HEK293 (cell line): ENCODE data around the gene DNAJA1.

Experiments used
- FEZF1 ChIP-seq: fragments of 450-650 bp; formaldehyde crosslinking; IDR thresholded peaks from 2 replicates; pipeline ENCODE4 v1.5.1; 2016; ENCODE audit warnings: missing biosample characterization, missing genetic modification characterization
- HOXC10 ChIP-seq: sonication (generic); formaldehyde crosslinking; IDR thresholded peaks from 2 replicates; pipeline ENCODE4 v1.8.1; 2023; ENCODE audit warnings: mild to moderate bottlenecking, missing genetic modification reagents
- MZF1 ChIP-seq: fragments of 450-650 bp; formaldehyde crosslinking; IDR thresholded peaks from 2 replicates; pipeline ENCODE4 v1.5.1; 2017; ENCODE audit warnings: missing biosample characterization, missing genetic modification characterization, borderline replicate concordance
- PBX3 ChIP-seq: sonication (generic); formaldehyde crosslinking; IDR thresholded peaks from 2 replicates; pipeline ENCODE4 v1.8.1; 2022; ENCODE audit warnings: mild to moderate bottlenecking, moderate library complexity, missing genetic modification reagents
- PRDM6 ChIP-seq: fragments of 450-650 bp; formaldehyde crosslinking; IDR thresholded peaks from 2 replicates; pipeline ENCODE4 v1.5.1; 2017; ENCODE audit warnings: missing biosample characterization, missing genetic modification characterization
- REPIN1 ChIP-seq: fragments of 450-650 bp; formaldehyde crosslinking; IDR thresholded peaks from 2 replicates; pipeline ENCODE4 v1.5.1; 2017; ENCODE audit warnings: missing biosample characterization, missing genetic modification characterization, low read depth
- SCRT2 ChIP-seq: fragments of 450-650 bp; formaldehyde crosslinking; IDR thresholded peaks from 2 replicates; pipeline ENCODE4 v1.5.1; 2016; ENCODE audit warnings: missing biosample characterization, missing genetic modification characterization
- ZBTB17 ChIP-seq: fragments of 450-650 bp; formaldehyde crosslinking; IDR thresholded peaks from 2 replicates; pipeline ENCODE4 v1.5.1; 2016; ENCODE audit warnings: missing biosample characterization, missing genetic modification characterization
- ZBTB26 ChIP-seq: fragments of 450-650 bp; formaldehyde crosslinking; optimal IDR thresholded peaks from 2 replicates; pipeline ENCODE3; 2016; ENCODE audit warnings: missing biosample characterization, mild to moderate bottlenecking, missing genetic modification characterization
- ZBTB6 ChIP-seq: fragments of 450-650 bp; formaldehyde crosslinking; IDR thresholded peaks from 2 replicates; pipeline ENCODE4 v1.5.1; 2017; ENCODE audit warnings: missing biosample characterization, missing genetic modification characterization
- ZNF10 ChIP-seq: fragments of 450-650 bp; formaldehyde crosslinking; IDR thresholded peaks from 2 replicates; pipeline ENCODE4 v1.5.1; 2017; ENCODE audit warnings: missing biosample characterization, missing genetic modification characterization
- ZNF138 ChIP-seq: fragments of 450-650 bp; formaldehyde crosslinking; IDR thresholded peaks from 2 replicates; pipeline ENCODE4 v1.5.1; 2016; ENCODE audit warnings: missing biosample characterization, missing genetic modification characterization, borderline replicate concordance
- ZNF146 ChIP-seq: fragments of 450-650 bp; formaldehyde crosslinking; IDR thresholded peaks from 2 replicates; pipeline ENCODE4 v1.5.1; 2016; ENCODE audit warnings: missing biosample characterization, missing genetic modification characterization
- ZNF184 ChIP-seq: fragments of 450-650 bp; IDR thresholded peaks from 2 replicates; pipeline ENCODE4 v1.5.1; 2018; ENCODE audit warnings: missing biosample characterization, mild to moderate bottlenecking, missing genetic modification characterization
- ZNF19 ChIP-seq: fragments of 450-650 bp; formaldehyde crosslinking; IDR thresholded peaks from 2 replicates; pipeline ENCODE4; 2016; ENCODE audit warnings: missing biosample characterization, missing genetic modification characterization, low read depth
- ZNF202 ChIP-seq: fragments of 450-650 bp; formaldehyde crosslinking; IDR thresholded peaks from 2 replicates; pipeline ENCODE4 v1.5.1; 2016; ENCODE audit warnings: missing biosample characterization, missing genetic modification characterization, borderline replicate concordance
- ZNF26 ChIP-seq: fragments of 450-650 bp; formaldehyde crosslinking; IDR thresholded peaks from 2 replicates; pipeline ENCODE4 v1.5.1; 2016; ENCODE audit warnings: missing biosample characterization, missing genetic modification characterization
- ZNF302 ChIP-seq: fragments of 450-650 bp; formaldehyde crosslinking; IDR thresholded peaks from 2 replicates; pipeline ENCODE4 v1.5.1; 2016; ENCODE audit warnings: missing biosample characterization, missing genetic modification characterization, low read depth
- ZNF335 ChIP-seq: fragments of 450-650 bp; formaldehyde crosslinking; conservative IDR thresholded peaks from 2 replicates; pipeline ENCODE4 v1.5.1; 2016; ENCODE audit warnings: missing biosample characterization, missing genetic modification characterization
- ZNF354C ChIP-seq: fragments of 450-650 bp; formaldehyde crosslinking; IDR thresholded peaks from 2 replicates; pipeline ENCODE4 v1.5.1; 2016; ENCODE audit warnings: missing biosample characterization, missing genetic modification characterization, low read depth, borderline replicate concordance
- ZNF394 ChIP-seq: fragments of 450-650 bp; formaldehyde crosslinking; IDR thresholded peaks from 2 replicates; pipeline ENCODE4 v1.5.1; 2016; ENCODE audit warnings: missing biosample characterization, missing genetic modification characterization, mild to moderate bottlenecking, moderate library complexity, borderline replicate concordance
- ZNF404 ChIP-seq: fragments of 450-650 bp; formaldehyde crosslinking; IDR thresholded peaks from 2 replicates; pipeline ENCODE4 v1.5.1; 2017; ENCODE audit warnings: missing biosample characterization, missing genetic modification characterization
- ZNF416 ChIP-seq: fragments of 450-650 bp; formaldehyde crosslinking; IDR thresholded peaks from 2 replicates; pipeline ENCODE4 v1.5.1; 2016; ENCODE audit warnings: missing biosample characterization, missing genetic modification characterization
- ZNF529 ChIP-seq: fragments of 450-650 bp; formaldehyde crosslinking; IDR thresholded peaks from 2 replicates; pipeline ENCODE4 v1.5.1; 2017; ENCODE audit warnings: missing genetic modification characterization, missing biosample characterization; ENCODE audit not compliant: insufficient replicate concordance
- ZNF600 ChIP-seq: fragments of 450-650 bp; formaldehyde crosslinking; IDR thresholded peaks from 2 replicates; pipeline ENCODE4 v1.5.1; 2016; ENCODE audit warnings: missing biosample characterization, missing genetic modification characterization
- ZNF704 ChIP-seq: fragments of 450-650 bp; formaldehyde crosslinking; IDR thresholded peaks from 2 replicates; pipeline ENCODE4 v1.5.1; 2016; ENCODE audit warnings: missing biosample characterization, missing genetic modification characterization
- ZNF792 ChIP-seq: fragments of 450-650 bp; formaldehyde crosslinking; IDR thresholded peaks from 2 replicates; pipeline ENCODE4 v1.5.1; 2016; ENCODE audit warnings: missing biosample characterization, missing genetic modification characterization
- ZSCAN16 ChIP-seq: fragments of 450-650 bp; formaldehyde crosslinking; IDR thresholded peaks from 2 replicates; pipeline ENCODE4 v1.5.1; 2016; ENCODE audit warnings: missing biosample characterization, missing genetic modification characterization

Gene DNAJA1

GRCh38 chr9:33076046-33077004, 51.3 kb downstream of the DNAJA1 start, which contains the start of gene SMU1 (continued):
- TF ChIP-seq SCRT2 (tag by site-specific recombination): no peak
- TF ChIP-seq ZNF394: peak; percentile 45; the same call in 1 of the 2 replicates
- TF ChIP-seq PBX3 (CRISPR knock-in tag): 0 out of 2 replicates have a peak, but pooled peaks have one; percentile 20
- no peak for TF ChIP-seq ZNF600 (tag by site-specific recombination)
- TF ChIP-seq ZSCAN16 (tag by site-specific recombination): no peak
- no peak for TF ChIP-seq ZNF792 (tag by site-specific recombination)
- no peak for TF ChIP-seq ZNF184 (tag by site-specific recombination)
- no peak for TF ChIP-seq ZNF404
- peak; percentile 96 for TF ChIP-seq ZBTB17 (tag by site-specific recombination)
- TF ChIP-seq REPIN1 (tag by site-specific recombination): no peak
- peak; percentile 28 for TF ChIP-seq ZBTB26
- TF ChIP-seq ZNF202 (tag by site-specific recombination): no peak
- TF ChIP-seq FEZF1 (tag by site-specific recombination): no peak
- TF ChIP-seq ZBTB6 (tag by site-specific recombination): 0 out of 2 replicates have a peak, but pooled peaks have one; percentile 40
- no peak for TF ChIP-seq MZF1 (tag by site-specific recombination)
- no peak for TF ChIP-seq ZNF302 (tag by site-specific recombination)
- no peak for TF ChIP-seq ZNF354C (tag by site-specific recombination)
- no peak for TF ChIP-seq ZNF138 (tag by site-specific recombination)
- TF ChIP-seq ZNF704 (tag by site-specific recombination): no peak
- no peak for TF ChIP-seq HOXC10 (CRISPR knock-in tag)
- TF ChIP-seq PRDM6 (tag by site-specific recombination): no peak
- no peak for TF ChIP-seq ZNF529 (tag by site-specific recombination)
- no peak for TF ChIP-seq ZNF10 (tag by site-specific recombination)
- peak; percentile 70; the same call in 1 of the 2 replicates for TF ChIP-seq ZNF335 (tag by site-specific recombination)
- no peak for TF ChIP-seq ZNF19 (tag by site-specific recombination)
- no peak for TF ChIP-seq ZNF416 (tag by site-specific recombination)
- TF ChIP-seq ZNF26 (tag by site-specific recombination): no peak
- TF ChIP-seq ZNF146 (tag by site-specific recombination): no peak
